Measurements from ENCODE around the gene DIPK1B. TPM values are rescaled to one million over a fixed set of nuclear protein-coding genes. Genes with fewer than 3 reads are reported as not detected.

DIPK1B gene
- total and polyA plus RNA-seq, 10 of the 15 experiments (the other 5 are each of a cell fraction or from before 2014, with no cell fraction given): 0.08 to 0.28 (median 0.13) TPM; not detected in 3

DNA sequence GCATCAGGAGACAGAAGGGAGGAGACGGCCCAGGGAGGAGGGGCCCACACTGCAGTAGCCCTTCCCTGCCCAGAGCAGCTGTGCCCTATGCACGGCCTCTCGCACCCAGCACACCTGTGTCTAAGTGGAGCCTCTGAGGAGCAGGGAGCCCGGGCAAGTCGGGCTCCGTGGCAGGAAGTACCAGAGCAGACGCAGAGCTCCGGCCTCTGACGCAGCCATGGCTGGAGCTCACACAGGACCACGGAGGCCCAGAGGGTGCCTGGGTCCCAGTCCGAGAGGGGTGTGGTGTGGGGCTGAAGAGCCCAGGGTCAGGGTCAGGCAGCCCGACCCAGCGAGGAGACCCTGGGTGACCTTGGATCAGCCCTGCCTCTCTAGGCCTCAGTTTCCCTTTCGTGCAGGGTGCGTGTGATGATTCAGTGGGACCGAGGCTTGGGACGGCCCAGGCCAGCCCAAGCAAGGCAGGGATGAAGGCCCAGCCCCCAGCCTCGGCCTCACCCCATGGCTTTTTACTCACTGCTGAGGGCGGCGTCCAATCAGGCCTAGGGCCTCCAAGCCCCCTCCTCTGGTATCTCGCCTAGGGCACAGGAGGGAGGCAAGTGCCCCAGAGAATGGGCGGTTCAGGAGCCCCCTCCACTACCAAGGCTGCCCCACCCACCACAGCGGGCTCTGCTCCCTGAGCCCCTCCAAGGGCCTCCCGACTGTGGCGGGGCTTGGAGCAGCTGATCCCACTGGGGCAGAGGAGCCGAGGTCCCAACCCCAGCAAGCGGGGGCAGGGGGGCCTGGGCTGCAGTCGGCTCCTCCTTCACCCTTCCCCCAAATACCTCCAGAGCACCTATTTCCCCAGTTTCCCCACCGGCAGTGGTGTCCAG is 20.8 kb upstream of the DIPK1B start:
- POLR2A ChIA-PET: no interaction called here
- no TSS peak for BruUV-seq (replicated peaks)
- in situ Hi-C loops (cut with MboI) (no loop called here), intact Hi-C loops (cut with micrococcal nuclease; ENCODE audit: unreplicated experiment) (no loop called here)
- Histone ChIP-seq H3K4me1 (ENCODE audit: control insufficient read depth, insufficient read depth, low read length) (peaks cover 9% of the 10 kb centered on the region), H3K9me3 (replicated peaks; ENCODE audit: control insufficient read depth, insufficient read depth, low read length) (no peaks in the 10 kb centered on the region), H4K20me1 (ENCODE audit: control insufficient read depth, insufficient read depth) (no peaks in the 10 kb centered on the region), H3K4me2 (ENCODE audit: control insufficient read depth, insufficient read depth) (no peak overlapping the region), H3K27ac (ENCODE audit: control insufficient read depth, insufficient read depth) (no peak overlapping the region), H3K4me3 (no peak overlapping the region), H3K27me3 (replicated peaks in 1 of 2; ENCODE audit: control insufficient read depth in 2 of 2, insufficient read depth in 2 of 2, low read length in 1 of 2) (no peaks in the 10 kb centered on the region), H3K36me3 (ENCODE audit: control insufficient read depth in 2 of 2, insufficient read depth in 2 of 2, low read length in 1 of 2) (no peaks in the 10 kb centered on the region), H3K79me2 (ENCODE audit: control insufficient read depth, insufficient read depth, low read length) (no peaks in the 10 kb centered on the region), H2AFZ (ENCODE audit: control insufficient read depth, low read depth, low read length) (no peak overlapping the region), H3K9ac (ENCODE audit: control insufficient read depth, insufficient read depth, low read length) (no peak overlapping the region)
- TF ChIP-seq JUND (IDR thresholded peaks at IDR 0.05; ENCODE audit: low read depth, low read length) (no peak), TAF1 (IDR thresholded peaks at IDR 0.05; ENCODE audit: borderline replicate concordance, low read depth, low read length) (no peak), ZNF274 (IDR thresholded peaks at IDR 0.05; ENCODE audit: insufficient read depth, insufficient read length) (no peak), CHD4 (IDR thresholded peaks at IDR 0.05) (no peak), SMC3 (IDR thresholded peaks at IDR 0.05; ENCODE audit: borderline replicate concordance, low read length) (no peak), ZNF24 (IDR thresholded peaks at IDR 0.05) (no peak)
- TF ChIP-seq, protein P1, sequence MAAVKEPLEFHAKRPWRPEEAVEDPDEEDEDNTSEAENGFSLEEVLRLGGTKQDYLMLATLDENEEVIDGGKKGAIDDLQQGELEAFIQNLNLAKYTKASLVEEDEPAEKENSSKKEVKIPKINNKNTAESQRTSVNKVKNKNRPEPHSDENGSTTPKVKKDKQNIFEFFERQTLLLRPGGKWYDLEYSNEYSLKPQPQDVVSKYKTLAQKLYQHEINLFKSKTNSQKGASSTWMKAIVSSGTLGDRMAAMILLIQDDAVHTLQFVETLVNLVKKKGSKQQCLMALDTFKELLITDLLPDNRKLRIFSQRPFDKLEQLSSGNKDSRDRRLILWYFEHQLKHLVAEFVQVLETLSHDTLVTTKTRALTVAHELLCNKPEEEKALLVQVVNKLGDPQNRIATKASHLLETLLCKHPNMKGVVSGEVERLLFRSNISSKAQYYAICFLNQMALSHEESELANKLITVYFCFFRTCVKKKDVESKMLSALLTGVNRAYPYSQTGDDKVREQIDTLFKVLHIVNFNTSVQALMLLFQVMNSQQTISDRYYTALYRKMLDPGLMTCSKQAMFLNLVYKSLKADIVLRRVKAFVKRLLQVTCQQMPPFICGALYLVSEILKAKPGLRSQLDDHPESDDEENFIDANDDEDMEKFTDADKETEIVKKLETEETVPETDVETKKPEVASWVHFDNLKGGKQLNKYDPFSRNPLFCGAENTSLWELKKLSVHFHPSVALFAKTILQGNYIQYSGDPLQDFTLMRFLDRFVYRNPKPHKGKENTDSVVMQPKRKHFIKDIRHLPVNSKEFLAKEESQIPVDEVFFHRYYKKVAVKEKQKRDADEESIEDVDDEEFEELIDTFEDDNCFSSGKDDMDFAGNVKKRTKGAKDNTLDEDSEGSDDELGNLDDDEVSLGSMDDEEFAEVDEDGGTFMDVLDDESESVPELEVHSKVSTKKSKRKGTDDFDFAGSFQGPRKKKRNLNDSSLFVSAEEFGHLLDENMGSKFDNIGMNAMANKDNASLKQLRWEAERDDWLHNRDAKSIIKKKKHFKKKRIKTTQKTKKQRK (IDR thresholded peaks at IDR 0.05; ENCODE audit: low read depth, low read length): no peak
- SMC1A ChIA-PET (ENCODE audit: uncharacterized antibody, unreplicated experiment): no interaction called here
- RAD21 ChIA-PET (ENCODE audit: unreplicated experiment): no interaction called here
- DNase-seq (ENCODE audit: low read depth, low spot score) (no peak), FAIRE-seq (no peak), ATAC-seq (no peak)
- CTCF ChIA-PET: no interaction called here
- 45% methylated on average over 25 of the region's 29 CpGs for WGBS (ENCODE audit: insufficient coverage, insufficient replicate concordance, low lambda C conversion rate, missing lambda C conversion rate)

Measured in GM12878 (cell line).